Measurements from ENCODE around the gene OR6V1.
"Not testable (repeated sequence)": the region's sequence is repeated elsewhere in the genome, so short reads cannot be mapped to it uniquely, and the experiment has no call there.

GRCh38 chr7:143099579-143099978 lies 47.4 kb downstream of the OR6V1 start:
- not testable (repeated sequence) for TF ChIP-seq CTCF (IDR thresholded peaks at IDR 0.05; ENCODE audit: insufficient read depth, low read depth, low read length); EZH2 (IDR thresholded peaks at IDR 0.05; ENCODE audit: insufficient read depth, low read length)
